GM12878 (cell line): ENCODE results near the gene SPAG7. TPM values are rescaled to one million over a fixed set of nuclear protein-coding genes. Genes with fewer than 3 reads are reported as not detected.

Source experiments
- ATAC-seq: fragments of 200-7000 bp; cut with Tn5 transposase; 3 replicates; pipeline ENCODE4 v1.9.1; 2020; ENCODE audit warnings: mild to moderate bottlenecking, moderate library complexity
- BruUV-seq: library from RNA; stranded (reverse); fragments of 400-500 nt; replicated peaks from 2 replicates; lab custom pipeline; 2021; lab: Mats Ljungman, UMichigan
- CTCF ChIA-PET: fragments of 300-600 bp; sonication (Branson Sonifier 250); formaldehyde crosslinking; extraction: SDS; loops from one replicate; lab custom pipeline; 2021; ENCODE audit warnings: inconsistent platforms; lab: Yijun Ruan, JAX
- POLR2A ChIA-PET: fragments of 350-600 bp; formaldehyde crosslinking; extraction: SDS; loops from one replicate; lab custom pipeline; 2021; ENCODE audit warnings: inconsistent platforms; lab: Charles Lee
- RAD21 ChIA-PET: fragments of 300-600 bp; sonication (Branson Sonifier 250); formaldehyde crosslinking; loops from one replicate; lab custom pipeline; 2023; ENCODE audit warnings: antibody characterized with exemption; ENCODE audit not compliant: unreplicated experiment; lab: Charles Lee
- SMC1A ChIA-PET: fragments of 300-600 bp; sonication (Branson Sonifier 250); formaldehyde crosslinking; loops from one replicate; lab custom pipeline; 2023; ENCODE audit not compliant: unreplicated experiment, uncharacterized antibody; lab: Charles Lee
- DNase-seq: peaks from one replicate; pipeline ENCODE4 v3.0.0-alpha.2; 2011; ENCODE audit warnings: low read depth, low spot score
- FAIRE-seq: peaks from 3 replicates; lab custom pipeline; 2011; peaks lifted over from hg19 to GRCh38; lab: Jason Lieb, UNC
- H2AFZ ChIP-seq: 2 replicates; pipeline ENCODE4 v1.6.0; 2011; ENCODE audit warnings: low read depth, low read length, control low read depth; ENCODE audit not compliant: control insufficient read depth
- H3K27ac ChIP-seq: 2 replicates; pipeline ENCODE4 v1.5.1; 2011; ENCODE audit warnings: control low read depth; ENCODE audit not compliant: control insufficient read depth, insufficient read depth
- H3K27me3 ChIP-seq, 2 experiments: replicated peaks in 1 of 2; 2 replicates each; pipeline versions ENCODE4 v1.6.0 to v1.6.1; 2011; ENCODE audit warnings: low read length in 1 of 2; ENCODE audit not compliant: control insufficient read depth in 2 of 2, insufficient read depth in 2 of 2
- H3K36me3 ChIP-seq, 2 experiments: 2 replicates each; pipeline ENCODE4 v1.5.1; 2011; ENCODE audit warnings: low read length in 1 of 2; ENCODE audit not compliant: control insufficient read depth in 2 of 2, insufficient read depth in 2 of 2
- H3K4me1 ChIP-seq: 2 replicates; pipeline ENCODE4 v1.6.1; 2011; ENCODE audit warnings: mild to moderate bottlenecking, low read length, moderate library complexity, mixed read lengths; ENCODE audit not compliant: control insufficient read depth, insufficient read depth
- H3K4me2 ChIP-seq: 2 replicates; pipeline ENCODE4 v1.6.0; 2011; ENCODE audit warnings: control low read depth; ENCODE audit not compliant: control insufficient read depth, insufficient read depth
- H3K4me3 ChIP-seq: fragments of 200-600 bp; sonication (generic); 2 replicates; pipeline ENCODE4 v1.5.1; 2016
- H3K79me2 ChIP-seq: 2 replicates; pipeline ENCODE4 v1.6.0; 2011; ENCODE audit warnings: low read length; ENCODE audit not compliant: control insufficient read depth, insufficient read depth
- H3K9ac ChIP-seq: 2 replicates; pipeline ENCODE4 v1.8.0; 2011; ENCODE audit warnings: low read length, control low read depth, mixed read lengths; ENCODE audit not compliant: control insufficient read depth, insufficient read depth
- H3K9me3 ChIP-seq: replicated peaks from 3 replicates; pipeline ENCODE4 v1.5.1; 2011; ENCODE audit warnings: mild to moderate bottlenecking, low read length; ENCODE audit not compliant: control insufficient read depth, insufficient read depth
- H4K20me1 ChIP-seq: 2 replicates; pipeline ENCODE4 v1.6.0; 2011; ENCODE audit not compliant: control insufficient read depth, insufficient read depth
- E2F4 ChIP-seq: IDR thresholded peaks from 2 replicates; pipeline ENCODE4 v1.6.1; 2012; ENCODE audit warnings: low read depth, low read length, improper control_type of control experiment
- NBN ChIP-seq: fragments of 450-650 bp; IDR thresholded peaks from 2 replicates; pipeline ENCODE4 v1.6.1; 2016
- POU2F2 ChIP-seq: IDR thresholded peaks from 3 replicates; pipeline ENCODE4 v1.6.1; 2011; ENCODE audit warnings: low read depth, mild to moderate bottlenecking, low read length, borderline replicate concordance
- RBBP5 ChIP-seq: fragments of 200-600 bp; sonication (generic); conservative IDR thresholded peaks from 2 replicates; pipeline ENCODE4 v1.6.1; 2016
- RCOR1 ChIP-seq: conservative IDR thresholded peaks from 2 replicates; pipeline ENCODE4 v1.6.1; 2012; ENCODE audit warnings: low read depth, low read length, improper control_type of control experiment
- SPI1 ChIP-seq: IDR thresholded peaks from 2 replicates; pipeline ENCODE4 v1.6.1; 2011; ENCODE audit warnings: low read depth, mild to moderate bottlenecking, low read length, moderate library complexity, borderline replicate concordance; ENCODE audit not compliant: insufficient read depth
- STAT3 ChIP-seq: IDR thresholded peaks from 2 replicates; pipeline ENCODE4 v1.6.1; 2011; ENCODE audit warnings: low read depth, low read length, improper control_type of control experiment
- YY1 ChIP-seq: IDR thresholded peaks from 2 replicates; pipeline ENCODE4 v1.6.1; 2011; ENCODE audit warnings: low read depth, mild to moderate bottlenecking, low read length
- ZNF592 ChIP-seq: fragments of 450-650 bp; IDR thresholded peaks from 2 replicates; pipeline ENCODE4 v1.6.1; 2017; ENCODE audit warnings: mild to moderate bottlenecking, moderate library complexity
- in situ Hi-C: fragments of 300-500 bp; cut with MboI; formaldehyde crosslinking; loops from 9 replicates; pipeline ENCODE4 v1.14.3; 2018; ENCODE audit warnings: mixed read lengths
- intact Hi-C: fragments of 100-400 bp; cut with micrococcal nuclease; formaldehyde crosslinking; loops from one replicate; pipeline ENCODE4 v1.14.2; 2022; ENCODE audit not compliant: unreplicated experiment
- polyA plus RNA-seq, 11 experiments: library from polyadenylated mRNA; depleted of rRNA in 4 of 11; unstranded in 6 of 11; stranded (reverse) in 5 of 11; fragments of >200 nt; fragmentation: Nextera tagmentation in 4 of 11; fragmentation: Illumina TruSeq in 1 of 11; extraction: Ambion mirVana in 4 of 11; extraction: Trizol in 1 of 11; gene quantifications; 1 replicate in 1 of 11; 2 replicates in 10 of 11; pipeline versions ENCODE4 v1.2.1 to v1.2.3, GENCODE V29; 2011 to 2016; ENCODE audit warnings: inconsistent platforms in 2 of 11, missing spikeins in 2 of 11, low read depth in 1 of 11
- total RNA-seq, 4 experiments: library from RNA; depleted of rRNA in 3 of 4; stranded (reverse); fragments of >200 nt in 3 of 4; fragmentation: Illumina TruSeq in 1 of 4; extraction: Trizol in 1 of 4; gene quantifications; 2 replicates each; pipeline versions ENCODE4 v1.2.1 to v1.2.3, GENCODE V29; 2013 to 2021
- TF ChIP-seq, protein P1 (sequence below): fragments of 450-650 bp; IDR thresholded peaks from 2 replicates; pipeline ENCODE4 v1.6.1; 2016; ENCODE audit warnings: mild to moderate bottlenecking

Gene SPAG7
- total and polyA plus RNA-seq, 10 of the 15 experiments (the other 5 are each of a cell fraction or from before 2014, with no cell fraction given) = 7.9 to 146 (median 88.7) TPM

DNA sequence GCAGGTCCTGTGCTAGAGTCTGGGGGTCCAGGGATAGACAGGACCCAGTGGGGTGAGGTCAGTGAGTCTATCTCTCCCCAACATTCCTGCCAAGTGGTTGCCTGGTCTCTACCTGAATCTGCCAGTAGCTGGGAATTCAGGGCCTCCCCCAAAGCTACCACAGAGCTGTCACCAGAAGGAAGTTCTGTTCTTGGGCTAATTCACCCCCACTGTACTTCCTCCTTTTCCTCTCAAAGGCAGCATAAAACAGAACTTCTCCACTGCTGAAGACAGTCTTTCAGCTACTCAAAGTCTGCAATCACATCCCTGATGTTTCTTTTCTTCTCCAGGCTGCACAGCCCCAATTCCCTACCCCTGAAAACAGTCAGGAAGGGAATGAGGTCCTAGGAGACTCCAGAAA lies 11.1 kb upstream of the SPAG7 start:
- POLR2A ChIA-PET = interaction anchor here (0.7 kb wide), 1 partner anchor 89 kb away, joined by 3 read pairs; no protein-coding TSS in a partner anchor

More for the DNA sequence above, 11.1 kb upstream of the SPAG7 start:
- DNase-seq (no peak), ATAC-seq (no peak), FAIRE-seq (no peak)
- no TSS peak for BruUV-seq
- TF ChIP-seq, protein P1, sequence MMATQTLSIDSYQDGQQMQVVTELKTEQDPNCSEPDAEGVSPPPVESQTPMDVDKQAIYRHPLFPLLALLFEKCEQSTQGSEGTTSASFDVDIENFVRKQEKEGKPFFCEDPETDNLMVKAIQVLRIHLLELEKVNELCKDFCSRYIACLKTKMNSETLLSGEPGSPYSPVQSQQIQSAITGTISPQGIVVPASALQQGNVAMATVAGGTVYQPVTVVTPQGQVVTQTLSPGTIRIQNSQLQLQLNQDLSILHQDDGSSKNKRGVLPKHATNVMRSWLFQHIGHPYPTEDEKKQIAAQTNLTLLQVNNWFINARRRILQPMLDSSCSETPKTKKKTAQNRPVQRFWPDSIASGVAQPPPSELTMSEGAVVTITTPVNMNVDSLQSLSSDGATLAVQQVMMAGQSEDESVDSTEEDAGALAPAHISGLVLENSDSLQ = no peak
- TF ChIP-seq E2F4 (no peak), SPI1 (no peak), YY1 (no peak), NBN (no peak), RBBP5 (no peak), RCOR1 (no peak), POU2F2 (no peak), STAT3 (no peak), ZNF592 (no peak)
- no peak overlapping the region for H3K4me2 ChIP-seq
- H3K4me3 ChIP-seq = no peak overlapping the region
- no peak overlapping the region for H2AFZ ChIP-seq
- peaks cover 12% of the 10 kb centered on the region for H3K4me1 ChIP-seq
- H3K9me3 ChIP-seq = no peaks in the 10 kb centered on the region
- H3K79me2 ChIP-seq = no peaks in the 10 kb centered on the region
- CTCF ChIA-PET = interaction anchor here (4.5 kb wide), 1 partner anchor 83 kb away, joined by 55 read pairs; no protein-coding TSS in a partner anchor
- no peaks in the 10 kb centered on the region for H3K27me3 ChIP-seq
- RAD21 ChIA-PET = interaction anchor here (1.5 kb wide), 1 partner anchor 39 kb away, joined by 6 read pairs; the partner anchor contains the start of genes RNF167 and SLC25A11
- intact Hi-C loops = no loop called here
- H3K36me3 ChIP-seq = peaks cover 12 to 22% of the 10 kb centered on the region in 2 experiments; a peak in 3 of 4 replicates
- H3K27ac ChIP-seq = no peak overlapping the region
- in situ Hi-C loops = no loop called here
- H3K9ac ChIP-seq = no peak overlapping the region
- SMC1A ChIA-PET = interaction anchor here (2.2 to 3.6 kb wide), 2 partner anchors 69 to 83 kb away, joined by 8 to 29 read pairs; no protein-coding TSS in a partner anchor
- no peaks in the 10 kb centered on the region for H4K20me1 ChIP-seq
